Parathyroid adenoma (tissue), 2 donors: Measurements from ENCODE around the gene CAP1.
"Not testable (repeated sequence)": the region's sequence is repeated elsewhere in the genome, so short reads cannot be mapped to it uniquely, and the experiment has no call there.

Experiments
- H2AFZ ChIP-seq: fragments of 300-600 bp; sonication (generic); one replicate; pipeline ENCODE4 v1.7.0; 2017; ENCODE audit warnings: antibody characterized with exemption, mild to moderate bottlenecking
- H3K27ac ChIP-seq: fragments of 300-600 bp; sonication (generic); one replicate; pipeline ENCODE4 v1.7.0; 2017
- H3K27me3 ChIP-seq: fragments of 300-600 bp; sonication (generic); one replicate; pipeline ENCODE4 v1.7.0; 2017; ENCODE audit warnings: low read length; ENCODE audit not compliant: control insufficient read depth, insufficient read depth
- H3K36me3 ChIP-seq: fragments of 300-600 bp; sonication (generic); one replicate; pipeline ENCODE4 v1.7.0; 2017; ENCODE audit warnings: low read length; ENCODE audit not compliant: control insufficient read depth, insufficient read depth
- H3K4me1 ChIP-seq: fragments of 300-600 bp; sonication (generic); one replicate; pipeline ENCODE4 v1.7.0; 2017; ENCODE audit warnings: control low read depth
- H3K4me2 ChIP-seq: fragments of 300-600 bp; sonication (generic); one replicate; pipeline ENCODE4 v1.7.0; 2017; ENCODE audit warnings: low read length
- H3K4me3 ChIP-seq: fragments of 300-600 bp; sonication (generic); one replicate; pipeline ENCODE4 v1.7.0; 2017; ENCODE audit warnings: low read depth, low read length
- H3K79me2 ChIP-seq: fragments of 300-600 bp; sonication (generic); one replicate; pipeline ENCODE4 v1.7.0; 2017; ENCODE audit warnings: control low read depth
- H3K9ac ChIP-seq: fragments of 300-600 bp; sonication (generic); one replicate; pipeline ENCODE4 v1.7.0; 2017; ENCODE audit warnings: mild to moderate bottlenecking
- H3K9me3 ChIP-seq: fragments of 300-600 bp; sonication (generic); one replicate; pipeline ENCODE4 v1.7.0; 2017; ENCODE audit warnings: low read length; ENCODE audit not compliant: control insufficient read depth
- TF ChIP-seq, protein P1 (sequence below): fragments of 300-600 bp; sonication (generic); IDR thresholded peaks from one replicate; pipeline ENCODE4 v1.7.0; 2017; ENCODE audit warnings: antibody characterized with exemption, mild to moderate bottlenecking
- donor health status: primary hyperparathyroidism.

Gene CAP1

DNA sequence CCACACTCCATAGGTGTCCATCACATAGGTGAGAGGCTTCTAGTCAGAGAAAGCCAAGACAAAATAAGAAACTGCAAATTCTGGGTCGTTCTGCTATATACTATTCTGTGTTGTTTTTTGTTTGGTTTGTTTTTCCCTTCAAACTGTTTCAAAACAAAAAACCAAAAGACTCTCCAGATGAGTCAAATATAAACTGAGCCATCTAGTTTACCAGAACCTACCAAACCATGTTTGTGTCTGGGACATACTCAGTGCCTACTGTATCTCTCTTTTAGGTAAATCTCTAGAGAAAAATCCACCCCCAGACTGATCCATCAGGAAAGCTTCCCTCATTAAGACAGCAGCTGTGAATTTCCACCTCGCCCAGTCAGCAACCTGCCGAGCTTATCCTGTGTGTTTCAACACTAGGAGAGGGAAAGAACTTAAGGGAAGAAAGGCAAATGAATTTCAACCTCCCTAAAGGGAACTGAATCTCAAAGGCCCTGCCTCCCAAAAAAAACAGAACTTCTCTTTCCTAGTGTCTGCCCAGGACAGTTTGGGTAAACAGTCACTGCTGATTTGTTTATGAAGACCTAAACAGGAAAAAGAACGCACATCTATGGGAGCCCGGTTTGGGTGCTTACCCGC, 39.4 kb downstream of the CAP1 start:
- H3K27me3 ChIP-seq, result no peaks in the 10 kb centered on the region
- no peak overlapping the region for H2AFZ ChIP-seq
- H3K9me3 ChIP-seq, result no peaks in the 10 kb centered on the region
- TF ChIP-seq, protein P1, sequence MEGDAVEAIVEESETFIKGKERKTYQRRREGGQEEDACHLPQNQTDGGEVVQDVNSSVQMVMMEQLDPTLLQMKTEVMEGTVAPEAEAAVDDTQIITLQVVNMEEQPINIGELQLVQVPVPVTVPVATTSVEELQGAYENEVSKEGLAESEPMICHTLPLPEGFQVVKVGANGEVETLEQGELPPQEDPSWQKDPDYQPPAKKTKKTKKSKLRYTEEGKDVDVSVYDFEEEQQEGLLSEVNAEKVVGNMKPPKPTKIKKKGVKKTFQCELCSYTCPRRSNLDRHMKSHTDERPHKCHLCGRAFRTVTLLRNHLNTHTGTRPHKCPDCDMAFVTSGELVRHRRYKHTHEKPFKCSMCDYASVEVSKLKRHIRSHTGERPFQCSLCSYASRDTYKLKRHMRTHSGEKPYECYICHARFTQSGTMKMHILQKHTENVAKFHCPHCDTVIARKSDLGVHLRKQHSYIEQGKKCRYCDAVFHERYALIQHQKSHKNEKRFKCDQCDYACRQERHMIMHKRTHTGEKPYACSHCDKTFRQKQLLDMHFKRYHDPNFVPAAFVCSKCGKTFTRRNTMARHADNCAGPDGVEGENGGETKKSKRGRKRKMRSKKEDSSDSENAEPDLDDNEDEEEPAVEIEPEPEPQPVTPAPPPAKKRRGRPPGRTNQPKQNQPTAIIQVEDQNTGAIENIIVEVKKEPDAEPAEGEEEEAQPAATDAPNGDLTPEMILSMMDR, result no peak
- no peak overlapping the region for H3K27ac ChIP-seq
- no peak overlapping the region for H3K4me3 ChIP-seq
- no peak overlapping the region for H3K9ac ChIP-seq
- H3K36me3 ChIP-seq, result no peaks in the 10 kb centered on the region
- H3K4me1 ChIP-seq, result no peaks in the 10 kb centered on the region
- H3K4me2 ChIP-seq, result no peak overlapping the region
- no peaks in the 10 kb centered on the region for H3K79me2 ChIP-seq

DNA sequence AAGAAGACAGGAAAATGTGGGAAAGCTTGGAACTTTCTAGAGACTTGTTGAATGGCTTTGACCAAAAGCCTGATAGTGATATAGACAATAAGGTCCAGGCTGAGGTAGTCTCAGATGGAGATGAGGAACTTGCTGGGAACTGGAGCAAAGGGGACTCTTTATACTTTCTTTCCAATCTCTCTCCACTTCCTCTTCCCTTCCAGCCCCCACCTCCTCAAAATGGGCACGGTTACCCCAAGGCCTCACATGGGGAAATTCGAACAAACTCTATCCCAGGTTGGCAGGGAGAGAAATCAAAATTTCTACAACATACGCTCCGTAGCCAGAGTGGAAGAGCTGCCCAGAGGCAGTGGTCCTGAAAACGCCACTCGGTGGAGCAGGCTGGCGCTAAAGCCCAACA, 41.3 kb downstream of the CAP1 start:
- Histone ChIP-seq H3K9me3 (no peaks in the 10 kb centered on the region), H3K4me1 (no peaks in the 10 kb centered on the region), H3K79me2 (no peaks in the 10 kb centered on the region), H3K27ac (no peak overlapping the region), H3K36me3 (no peaks in the 10 kb centered on the region), H2AFZ (no peak overlapping the region), H3K9ac (no peak overlapping the region), H3K4me2 (no peak overlapping the region), H3K27me3 (no peaks in the 10 kb centered on the region), H3K4me3 (no peak overlapping the region)
- TF ChIP-seq, protein P1, result no peak

DNA sequence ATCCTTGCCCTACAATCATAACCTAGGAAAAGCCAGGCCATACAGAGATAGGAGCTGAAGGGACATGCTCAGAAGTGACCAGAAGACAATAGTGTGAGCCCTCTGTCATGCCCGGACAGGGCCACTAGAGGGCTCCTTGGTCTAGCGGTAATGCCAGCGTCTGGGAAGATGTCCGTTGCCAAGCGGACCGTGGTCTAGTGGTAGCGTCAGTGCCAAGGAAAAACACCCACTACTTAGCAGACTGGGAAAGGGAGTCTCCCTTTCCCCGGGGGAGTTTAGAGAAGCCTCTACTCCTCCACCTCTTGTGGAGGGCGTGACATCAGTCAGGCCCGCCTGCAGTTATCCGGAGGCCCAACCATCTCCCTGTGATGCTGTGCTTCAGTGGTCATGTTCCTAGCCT, 44.2 kb downstream of the CAP1 start:
- H3K36me3 ChIP-seq, H3K4me3 ChIP-seq, H3K9ac ChIP-seq, H3K27me3 ChIP-seq, H3K79me2 ChIP-seq, H3K9me3 ChIP-seq, H3K27ac ChIP-seq, H3K4me2 ChIP-seq, H3K4me1 ChIP-seq: not testable (repeated sequence)
- peak overlapping the region; percentile 22 for H2AFZ ChIP-seq
- TF ChIP-seq, protein P1, result peak; percentile 55

- H2AFZ ChIP-seq, result no peak overlapping the region
- H3K9me3 ChIP-seq, result no peaks in the 10 kb centered on the region
- no peaks in the 10 kb centered on the region for H3K36me3 ChIP-seq
- H3K27ac ChIP-seq, result no peak overlapping the region
- no peak overlapping the region for H3K4me3 ChIP-seq
- no peaks in the 10 kb centered on the region for H3K4me1 ChIP-seq
- no peaks in the 10 kb centered on the region for H3K27me3 ChIP-seq
- no peak overlapping the region for H3K4me2 ChIP-seq
- H3K79me2 ChIP-seq, result no peaks in the 10 kb centered on the region
- TF ChIP-seq, protein P1, result no peak
- no peak overlapping the region for H3K9ac ChIP-seq
These were observed 50.3 kb downstream of the CAP1 start for GRCh38 chr1:40090652-40091355.

DNA sequence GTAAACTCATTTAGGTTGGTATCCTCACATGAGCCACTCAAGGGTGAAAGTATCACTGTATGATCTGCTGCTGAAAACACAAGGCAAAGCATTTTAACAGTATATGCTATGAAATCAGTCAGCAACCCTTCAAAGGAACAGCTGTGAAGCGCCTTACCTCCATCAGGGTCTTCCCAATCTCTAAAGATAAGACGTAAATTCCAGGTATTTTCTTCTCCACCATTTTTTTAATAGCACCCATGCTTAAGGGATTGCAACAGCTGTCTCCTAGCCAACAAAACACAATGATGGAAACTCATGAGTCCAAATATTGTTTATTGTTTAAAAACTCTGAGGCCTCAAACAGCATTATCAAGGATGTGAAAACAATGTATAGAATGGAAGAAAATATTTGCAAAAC, 51.7 kb downstream of the CAP1 start:
- TF ChIP-seq, protein P1, result no peak
- Histone ChIP-seq H3K27me3 (no peaks in the 10 kb centered on the region), H3K4me2 (no peak overlapping the region), H3K27ac (no peak overlapping the region), H3K4me3 (no peak overlapping the region), H3K4me1 (no peaks in the 10 kb centered on the region), H3K79me2 (no peaks in the 10 kb centered on the region), H3K9me3 (no peaks in the 10 kb centered on the region), H3K36me3 (no peaks in the 10 kb centered on the region), H3K9ac (no peak overlapping the region), H2AFZ (no peak overlapping the region)
